PC-3 (cell line): ENCODE data around the gene MELTF. TPM values are rescaled to one million over a fixed set of nuclear protein-coding genes. Genes with fewer than 3 reads are reported as not detected.

ENCODE experiments used
- ATAC-seq: fragments of 200-7000 bp; cut with Tn5 transposase; 2 replicates; pipeline ENCODE4 v1.9.1; 2020; ENCODE audit warnings: mild to moderate bottlenecking, moderate library complexity
- BruUV-seq: library from RNA; stranded (reverse); fragments of 400-500 nt; replicated peaks from 2 replicates; lab custom pipeline; 2021; lab: Mats Ljungman, UMichigan
- CTCF ChIA-PET: fragments of 300-600 bp; sonication (Branson Sonifier 250); formaldehyde crosslinking; loops from one replicate; lab custom pipeline; 2022; ENCODE audit warnings: antibody characterized with exemption; lab: Charles Lee
- POLR2A ChIA-PET: fragments of 300-600 bp; sonication (Branson Sonifier 250); formaldehyde crosslinking; loops from one replicate; lab custom pipeline; 2022; ENCODE audit warnings: antibody characterized with exemption; ENCODE audit not compliant: unreplicated experiment; lab: Charles Lee
- DNase-seq: peaks from one replicate; pipeline ENCODE4 v3.0.0-alpha.2; 2015
- H2AFZ ChIP-seq: fragments of 300-600 bp; sonication (generic); 2 replicates; pipeline ENCODE4 v1.6.0; 2016; ENCODE audit warnings: antibody characterized with exemption, low read length
- H3F3A ChIP-seq: fragments of 300-600 bp; sonication (generic); one replicate; pipeline ENCODE4 v1.6.0; 2017; ENCODE audit warnings: antibody characterized with exemption, low read length, control low read depth, mild to moderate bottlenecking; ENCODE audit not compliant: unreplicated experiment
- H3K27ac ChIP-seq: fragments of 300-600 bp; sonication (generic); 2 replicates; pipeline ENCODE4 v1.5.1; 2016; ENCODE audit warnings: mild to moderate bottlenecking, low read length
- H3K27me3 ChIP-seq: fragments of 300-600 bp; sonication (generic); 2 replicates; pipeline ENCODE4 v1.6.1; 2016; ENCODE audit warnings: low read length, mixed read lengths
- H3K36me3 ChIP-seq: fragments of 300-600 bp; sonication (generic); 2 replicates; pipeline ENCODE4 v1.6.1; 2016; ENCODE audit warnings: low read depth, mixed run types, low read length, mixed read lengths
- H3K4me1 ChIP-seq: fragments of 300-600 bp; sonication (generic); 2 replicates; pipeline ENCODE4 v1.5.1; 2016; ENCODE audit warnings: low read length; ENCODE audit not compliant: insufficient read depth
- H3K4me2 ChIP-seq: fragments of 300-600 bp; sonication (generic); 2 replicates; pipeline ENCODE4 v1.6.0; 2016; ENCODE audit warnings: low read length
- H3K4me3 ChIP-seq: fragments of 300-600 bp; sonication (generic); 2 replicates; pipeline ENCODE4 v1.5.1; 2016; ENCODE audit warnings: mild to moderate bottlenecking, low read length, mixed read lengths
- H3K79me2 ChIP-seq: fragments of 300-600 bp; sonication (generic); 2 replicates; pipeline ENCODE4 v1.6.1; 2017; ENCODE audit warnings: low read length, mixed read lengths
- H3K9ac ChIP-seq: fragments of 300-600 bp; sonication (generic); 2 replicates; pipeline ENCODE4 v1.6.0; 2016; ENCODE audit warnings: mild to moderate bottlenecking, low read length
- H3K9me2 ChIP-seq: fragments of 300-600 bp; sonication (generic); replicated peaks from 2 replicates; pipeline ENCODE4 v1.6.1; 2016; ENCODE audit warnings: mixed run types, low read length, mixed read lengths
- H3K9me3 ChIP-seq: fragments of 300-600 bp; sonication (generic); 2 replicates; pipeline ENCODE4 v1.6.1; 2016; ENCODE audit warnings: low read length, mixed read lengths
- H4K20me1 ChIP-seq: fragments of 300-600 bp; sonication (generic); 2 replicates; pipeline ENCODE4 v1.6.1; 2016; ENCODE audit warnings: low read length, mixed read lengths
- CTCF ChIP-seq: fragments of 300-600 bp; sonication (generic); conservative IDR thresholded peaks from 2 replicates; pipeline ENCODE4 v1.5.1; 2017; ENCODE audit warnings: antibody characterized with exemption, low read depth, mild to moderate bottlenecking, low read length
- EZH2 ChIP-seq: fragments of 300-600 bp; sonication (generic); IDR thresholded peaks from one replicate; pipeline ENCODE4 v1.6.1; 2017; ENCODE audit warnings: antibody characterized with exemption, mild to moderate bottlenecking, low read length; ENCODE audit not compliant: unreplicated experiment
- EZH2phosphoT487 ChIP-seq: fragments of 300-600 bp; sonication (generic); IDR thresholded peaks from 2 replicates; pipeline ENCODE4 v1.6.1; 2018; ENCODE audit warnings: mild to moderate bottlenecking, antibody characterized with exemption, low read length, borderline replicate concordance
- intact Hi-C: fragments of 100-400 bp; cut with micrococcal nuclease; formaldehyde crosslinking; loops from 2 replicates; pipeline ENCODE4 v1.9.0; 2023
- total RNA-seq: library from RNA; depleted of rRNA; stranded (reverse); fragments of >200 nt; gene quantifications from 2 replicates; pipeline ENCODE4 v1.2.3, GENCODE V29; 2014

Gene MELTF
- total RNA-seq, 1 experiment from 2014 or later, result 40.6 TPM

- intact Hi-C loops, result no loop called here
- BruUV-seq, result no TSS peak
- POLR2A ChIA-PET, result no interaction called here
- Histone ChIP-seq H3K9ac (no peak overlapping the region), H3K4me1 (peaks cover under 1% of the 10 kb centered on the region), H3K27me3 (no peaks in the 10 kb centered on the region), H3F3A (no peaks in the 10 kb centered on the region), H3K4me2 (no peak overlapping the region), H3K4me3 (no peak overlapping the region), H4K20me1 (no peaks in the 10 kb centered on the region), H3K9me2 (no peaks in the 10 kb centered on the region), H3K9me3 (no peaks in the 10 kb centered on the region), H3K27ac (no peak overlapping the region), H3K36me3 (peaks cover 4% of the 10 kb centered on the region; the same call in 1 of the 2 replicates), H3K79me2 (peaks cover 2% of the 10 kb centered on the region; the same call in 1 of the 2 replicates), H2AFZ (no peak overlapping the region)
- CTCF ChIA-PET, result no interaction called here
- TF ChIP-seq EZH2 (no peak), CTCF (no peak), EZH2phosphoT487 (no peak)
- ATAC-seq, result no peak
- no peak for DNase-seq
Measured at GRCh38 chr3:197021729-197022404, 7.8 kb downstream of the MELTF start.

- intact Hi-C loops, result no loop called here
- Histone ChIP-seq H3K4me2 (no peak overlapping the region), H3K36me3 (no peaks in the 10 kb centered on the region), H3K27ac (no peak overlapping the region), H3K9me2 (no peaks in the 10 kb centered on the region), H3K4me3 (no peak overlapping the region), H3K4me1 (no peaks in the 10 kb centered on the region), H3K79me2 (no peaks in the 10 kb centered on the region), H2AFZ (no peak overlapping the region), H3K9ac (no peak overlapping the region), H3K9me3 (no peaks in the 10 kb centered on the region), H4K20me1 (no peaks in the 10 kb centered on the region), H3K27me3 (no peaks in the 10 kb centered on the region), H3F3A (no peaks in the 10 kb centered on the region)
- ChIA-PET POLR2A (no interaction called here), CTCF (no interaction called here)
- ATAC-seq, result no peak
- no peak for DNase-seq
- TF ChIP-seq EZH2 (no peak), EZH2phosphoT487 (no peak), CTCF (no peak)
- BruUV-seq, result no TSS peak
Measured at GRCh38 chr3:197021231-197021630, 8.4 kb downstream of the MELTF start.

GRCh38 chr3:197019535-197019934, 10.1 kb downstream of the MELTF start:
- POLR2A ChIA-PET, result no interaction called here
- no peaks in the 10 kb centered on the region for H3K36me3 ChIP-seq
- TF ChIP-seq EZH2phosphoT487 (no peak), CTCF (no peak), EZH2 (no peak)
- no peaks in the 10 kb centered on the region for H3K4me1 ChIP-seq
- H3F3A ChIP-seq, result no peaks in the 10 kb centered on the region
- intact Hi-C loops, result no loop called here
- H3K9me2 ChIP-seq, result no peaks in the 10 kb centered on the region
- H3K27ac ChIP-seq, result no peak overlapping the region
- H3K79me2 ChIP-seq, result no peaks in the 10 kb centered on the region
- H3K9me3 ChIP-seq, result no peaks in the 10 kb centered on the region
- BruUV-seq, result no TSS peak
- no peaks in the 10 kb centered on the region for H4K20me1 ChIP-seq
- no peak overlapping the region for H3K4me2 ChIP-seq
- H2AFZ ChIP-seq, result no peak overlapping the region
- ATAC-seq (no peak), DNase-seq (no peak)
- CTCF ChIA-PET, result no interaction called here
- no peak overlapping the region for H3K4me3 ChIP-seq
- H3K27me3 ChIP-seq, result no peaks in the 10 kb centered on the region
- H3K9ac ChIP-seq, result no peak overlapping the region
